ENCODE data around the gene GRIK3.

Gene GRIK3

DNA sequence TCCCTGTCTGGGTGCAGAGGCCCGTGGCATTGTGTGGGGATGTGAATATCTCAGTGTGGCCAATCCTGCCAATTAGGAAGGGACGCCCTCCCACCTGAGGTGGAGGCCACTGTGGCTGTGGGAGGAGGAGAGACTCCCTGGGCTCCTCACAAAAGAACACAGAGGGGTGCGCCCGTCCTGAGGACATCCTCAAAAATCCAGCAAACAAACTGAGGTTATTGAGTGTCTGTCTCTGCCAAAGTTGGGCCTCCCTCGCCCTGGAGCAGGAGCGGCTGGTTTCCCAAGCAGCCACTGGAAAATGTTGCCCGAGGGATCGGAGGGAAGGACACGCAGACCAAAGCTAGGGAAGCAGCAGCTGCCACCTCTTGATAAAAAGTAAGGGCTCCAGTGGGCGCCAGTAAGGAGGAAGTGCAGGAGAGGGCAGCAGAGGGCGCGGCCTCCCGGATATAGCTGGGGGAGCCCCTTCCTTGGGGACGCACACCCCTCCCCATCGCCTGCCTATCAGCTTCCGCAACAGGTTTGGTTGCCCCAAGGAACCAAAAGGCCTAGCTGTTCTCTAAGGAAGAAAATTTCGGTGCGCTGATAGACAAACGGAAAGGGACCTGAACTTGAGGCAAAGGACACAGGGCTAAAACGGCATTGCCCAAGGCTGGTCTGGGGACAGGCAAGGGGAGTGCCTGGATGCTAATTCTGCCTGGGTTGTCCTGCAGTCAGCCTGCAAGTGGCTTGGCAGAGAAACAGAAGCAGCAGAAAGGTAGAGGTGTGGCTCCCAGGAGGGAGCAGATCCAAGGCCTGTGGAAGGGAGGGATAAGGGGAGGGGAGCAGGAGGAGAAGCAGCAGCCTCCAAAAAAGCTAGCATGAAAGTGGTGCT is 1.7 kb upstream of the GRIK3 start:
- Histone ChIP-seq H3K36me3 (ENCODE audit: control insufficient read depth, insufficient read depth, low read length) (no peaks in the 10 kb centered on the region), H3K27me3 (ENCODE audit: control insufficient read depth, insufficient read depth, low read length, poor library complexity, severe bottlenecking) (peaks cover 71% of the 10 kb centered on the region), H3K4me3 (ENCODE audit: insufficient read depth, low read depth, low read length) (no peak overlapping the region), H3K9me3 (ENCODE audit: control insufficient read depth, low read length) (no peaks in the 10 kb centered on the region), H3K27ac (ENCODE audit: insufficient read depth, low read depth, low read length, poor library complexity, severe bottlenecking) (no peak overlapping the region), H3K4me1 (ENCODE audit: control insufficient read depth, insufficient read depth, low read length) (peaks cover 66% of the 10 kb centered on the region)
- 2% methylated on average over 20 of the region's 20 CpGs for WGBS, 2 experiments

DNA sequence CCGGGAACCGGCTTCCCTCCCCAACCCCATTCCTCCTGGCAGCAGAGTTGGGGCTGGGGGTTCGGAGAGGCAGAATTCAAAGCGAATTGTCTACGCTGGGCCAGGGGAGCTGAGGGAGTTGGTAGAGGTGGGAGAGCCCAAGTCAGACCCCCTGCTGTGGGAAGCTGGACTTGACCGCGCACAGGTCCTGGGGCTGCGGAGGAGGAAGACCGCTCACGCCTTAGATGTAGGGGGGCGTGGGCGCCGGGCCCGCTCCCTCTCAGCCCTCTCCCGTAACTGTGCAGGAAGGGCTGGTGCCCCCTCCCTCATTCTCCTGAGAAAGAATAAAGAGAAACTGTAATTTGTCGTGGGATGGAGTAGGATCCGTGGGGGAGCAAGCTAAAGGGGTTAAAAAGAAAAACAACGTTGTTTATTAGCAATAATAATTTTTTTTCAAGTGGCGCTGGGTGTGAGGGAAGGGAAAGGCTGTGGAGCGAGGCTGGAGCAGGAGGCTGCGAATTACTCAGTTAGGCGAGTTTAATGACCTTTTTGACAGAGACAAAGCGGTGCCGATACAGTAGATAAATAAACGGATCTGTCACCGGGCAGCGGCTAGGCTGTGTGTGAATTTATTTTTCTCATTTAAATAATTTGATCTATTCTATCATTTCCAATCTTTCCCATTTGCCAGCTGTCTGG is 838 bp upstream of the GRIK3 start:
- 2% methylated on average over 25 to 27 of the region's 27 CpGs for WGBS, 2 experiments
- H3K27me3 ChIP-seq (ENCODE audit: control insufficient read depth, insufficient read depth, low read length, poor library complexity, severe bottlenecking) = peaks cover 77% of the 10 kb centered on the region

DNA sequence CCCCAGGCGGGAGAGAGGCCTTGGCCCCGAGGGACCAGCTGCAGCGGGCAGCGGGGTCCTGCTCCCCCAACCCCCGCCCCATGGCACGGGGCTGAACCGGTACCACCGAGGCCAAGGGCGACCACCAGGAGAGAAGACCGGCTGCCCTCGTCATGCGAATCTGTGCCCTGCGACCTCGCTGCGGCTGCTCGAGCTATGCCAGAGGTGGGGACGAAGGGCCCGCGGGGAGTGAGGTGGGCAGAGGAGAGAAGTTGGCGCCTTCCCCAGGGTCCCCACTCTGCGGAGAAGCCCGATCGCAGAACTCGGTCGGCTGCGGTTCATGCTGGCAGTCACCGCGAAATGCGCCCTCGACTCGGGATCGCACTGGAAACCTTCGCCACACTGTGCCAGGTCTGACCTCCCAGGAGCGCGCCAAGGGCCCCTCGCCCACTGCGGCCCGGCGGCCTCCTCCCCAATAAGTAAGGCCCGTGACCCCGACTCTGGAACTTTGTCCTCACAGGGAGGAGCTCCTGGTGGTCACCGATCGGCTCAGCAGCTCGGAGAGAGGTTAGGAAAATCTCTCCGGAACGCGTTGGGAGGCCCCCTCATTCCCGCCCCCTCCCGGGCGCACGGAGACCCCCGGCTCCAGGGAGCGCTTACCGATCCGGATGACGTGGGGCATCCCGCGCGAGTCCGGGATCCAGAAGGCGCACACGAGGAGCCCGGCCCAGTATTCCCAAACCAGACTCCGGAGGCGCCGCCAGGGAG is 787 bp downstream of the GRIK3 start:
- peak overlapping the region; percentile 39 for H3K4me3 ChIP-seq (ENCODE audit: insufficient read depth, low read depth, low read length)
- H3K36me3 ChIP-seq (ENCODE audit: control insufficient read depth, insufficient read depth, low read length) = no peaks in the 10 kb centered on the region
- peaks cover 82% of the 10 kb centered on the region for H3K4me1 ChIP-seq (ENCODE audit: control insufficient read depth, insufficient read depth, low read length)
- peaks cover 93% of the 10 kb centered on the region for H3K27me3 ChIP-seq (ENCODE audit: control insufficient read depth, insufficient read depth, low read length, poor library complexity, severe bottlenecking)
- H3K9me3 ChIP-seq (ENCODE audit: control insufficient read depth, low read length) = no peaks in the 10 kb centered on the region
- 1% methylated on average over 66 of the region's 66 CpGs for WGBS, 2 experiments
- H3K27ac ChIP-seq (ENCODE audit: insufficient read depth, low read depth, low read length, poor library complexity, severe bottlenecking) = no peak overlapping the region

More for the DNA sequence above, 838 bp upstream of the GRIK3 start:
- no peaks in the 10 kb centered on the region for H3K9me3 ChIP-seq (ENCODE audit: control insufficient read depth, low read length)
- peaks cover 73% of the 10 kb centered on the region for H3K4me1 ChIP-seq (ENCODE audit: control insufficient read depth, insufficient read depth, low read length)
- no peak overlapping the region for H3K27ac ChIP-seq (ENCODE audit: insufficient read depth, low read depth, low read length, poor library complexity, severe bottlenecking)
- no peaks in the 10 kb centered on the region for H3K36me3 ChIP-seq (ENCODE audit: control insufficient read depth, insufficient read depth, low read length)
- H3K4me3 ChIP-seq (ENCODE audit: insufficient read depth, low read depth, low read length) = peak overlapping the region; percentile 39

DNA sequence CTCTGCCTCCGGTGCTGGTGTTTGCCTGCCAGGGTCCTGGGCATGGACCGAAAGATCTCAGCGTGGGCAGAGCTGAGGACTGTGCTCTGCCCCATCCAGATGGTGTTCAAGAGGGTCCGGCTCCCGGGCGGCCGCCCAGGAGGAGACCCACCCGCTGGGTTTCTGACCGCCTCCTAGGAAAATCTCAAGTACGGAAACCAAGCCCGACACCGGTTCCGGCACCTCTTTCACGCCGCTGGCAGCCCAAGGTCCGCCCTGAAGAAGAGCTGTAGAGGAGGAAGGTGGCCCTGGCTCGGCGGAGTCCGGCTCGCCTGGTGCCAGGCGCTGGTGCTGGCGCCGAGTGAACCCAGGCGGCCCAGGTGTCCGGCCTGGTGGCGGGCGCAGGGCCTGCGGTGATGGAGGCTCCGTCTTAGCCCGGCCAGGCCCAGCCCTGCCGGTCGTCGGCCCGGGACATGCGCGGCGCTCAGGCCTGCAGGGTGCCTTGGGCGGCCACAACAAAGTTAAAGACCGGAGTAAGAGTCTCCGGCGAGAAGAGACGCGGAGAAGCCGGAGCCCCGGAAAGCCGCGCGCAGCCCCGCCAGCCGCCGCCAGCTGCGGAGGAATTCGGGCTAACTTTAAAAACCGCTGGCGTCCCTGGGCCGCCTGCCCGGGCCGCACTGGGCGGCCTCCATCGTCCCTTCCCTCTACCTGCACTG is 1.5 kb downstream of the GRIK3 start:
- Histone ChIP-seq H3K4me1 (ENCODE audit: control insufficient read depth, insufficient read depth, low read length) (peaks cover 75% of the 10 kb centered on the region), H3K4me3 (ENCODE audit: insufficient read depth, low read depth, low read length) (peak overlapping the region; percentile 39), H3K9me3 (ENCODE audit: control insufficient read depth, low read length) (no peaks in the 10 kb centered on the region), H3K27ac (ENCODE audit: insufficient read depth, low read depth, low read length, poor library complexity, severe bottlenecking) (no peak overlapping the region), H3K36me3 (ENCODE audit: control insufficient read depth, insufficient read depth, low read length) (no peaks in the 10 kb centered on the region), H3K27me3 (ENCODE audit: control insufficient read depth, insufficient read depth, low read length, poor library complexity, severe bottlenecking) (peaks cover 94% of the 10 kb centered on the region)
- 1% methylated on average over 60 of the region's 60 CpGs for WGBS, 2 experiments

DNA sequence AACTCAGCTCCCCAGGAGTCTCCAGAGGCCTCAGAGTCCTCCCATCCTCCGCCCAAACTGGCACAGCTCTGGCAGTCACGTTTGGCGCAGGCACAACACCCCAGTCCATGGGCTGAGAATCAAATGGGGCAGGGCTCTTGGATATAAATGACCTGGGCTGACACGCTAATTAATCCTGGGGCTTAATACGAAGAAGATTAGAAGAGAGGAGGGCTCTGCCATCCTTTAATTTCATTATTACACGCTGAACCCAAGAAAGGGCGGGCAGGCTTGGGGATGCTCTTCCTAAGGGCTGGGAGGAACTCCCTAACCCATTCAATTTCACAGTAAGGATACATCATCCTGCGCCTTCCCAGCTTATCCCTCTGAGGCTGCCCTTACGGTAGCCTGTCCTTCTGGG is 2.4 kb downstream of the GRIK3 start:
- peaks cover 84% of the 10 kb centered on the region for H3K27me3 ChIP-seq (ENCODE audit: control insufficient read depth, insufficient read depth, low read length, poor library complexity, severe bottlenecking)
- peaks cover 67% of the 10 kb centered on the region for H3K4me1 ChIP-seq (ENCODE audit: control insufficient read depth, insufficient read depth, low read length)
- 57 to 62% methylated on average over 9 of the region's 9 CpGs for WGBS, 2 experiments
- no peak overlapping the region for H3K27ac ChIP-seq (ENCODE audit: insufficient read depth, low read depth, low read length, poor library complexity, severe bottlenecking)
- H3K9me3 ChIP-seq (ENCODE audit: control insufficient read depth, low read length) = no peaks in the 10 kb centered on the region
- H3K4me3 ChIP-seq (ENCODE audit: insufficient read depth, low read depth, low read length) = no peak overlapping the region
- no peaks in the 10 kb centered on the region for H3K36me3 ChIP-seq (ENCODE audit: control insufficient read depth, insufficient read depth, low read length)

DNA sequence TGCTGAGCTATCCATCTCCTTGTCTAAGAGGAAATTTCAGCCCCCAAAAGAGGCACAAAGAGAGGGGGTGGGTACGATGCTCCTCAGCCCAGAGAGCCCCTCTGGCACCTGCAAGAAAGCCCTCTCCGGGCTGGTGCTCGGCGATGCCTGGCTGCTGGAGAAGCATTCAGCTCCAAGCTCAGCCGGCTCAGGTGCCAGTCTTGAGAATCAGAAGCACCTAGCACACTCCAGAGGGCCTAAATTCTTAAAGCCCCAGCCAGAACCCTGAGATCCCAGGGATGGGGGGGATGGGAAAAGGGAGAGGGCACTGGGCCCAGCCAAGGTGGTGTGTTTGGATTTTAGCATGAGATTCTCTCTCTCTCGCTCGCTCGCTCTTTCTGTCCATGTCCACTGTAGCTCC is 2.9 kb downstream of the GRIK3 start:
- Histone ChIP-seq H3K36me3 (ENCODE audit: control insufficient read depth, insufficient read depth, low read length) (no peaks in the 10 kb centered on the region), H3K4me1 (ENCODE audit: control insufficient read depth, insufficient read depth, low read length) (peaks cover 63% of the 10 kb centered on the region), H3K9me3 (ENCODE audit: control insufficient read depth, low read length) (no peaks in the 10 kb centered on the region), H3K27ac (ENCODE audit: insufficient read depth, low read depth, low read length, poor library complexity, severe bottlenecking) (no peak overlapping the region), H3K27me3 (ENCODE audit: control insufficient read depth, insufficient read depth, low read length, poor library complexity, severe bottlenecking) (peaks cover 80% of the 10 kb centered on the region), H3K4me3 (ENCODE audit: insufficient read depth, low read depth, low read length) (no peak overlapping the region)
- WGBS, 2 experiments = 62 to 73% methylated on average over 8 of the region's 8 CpGs

DNA sequence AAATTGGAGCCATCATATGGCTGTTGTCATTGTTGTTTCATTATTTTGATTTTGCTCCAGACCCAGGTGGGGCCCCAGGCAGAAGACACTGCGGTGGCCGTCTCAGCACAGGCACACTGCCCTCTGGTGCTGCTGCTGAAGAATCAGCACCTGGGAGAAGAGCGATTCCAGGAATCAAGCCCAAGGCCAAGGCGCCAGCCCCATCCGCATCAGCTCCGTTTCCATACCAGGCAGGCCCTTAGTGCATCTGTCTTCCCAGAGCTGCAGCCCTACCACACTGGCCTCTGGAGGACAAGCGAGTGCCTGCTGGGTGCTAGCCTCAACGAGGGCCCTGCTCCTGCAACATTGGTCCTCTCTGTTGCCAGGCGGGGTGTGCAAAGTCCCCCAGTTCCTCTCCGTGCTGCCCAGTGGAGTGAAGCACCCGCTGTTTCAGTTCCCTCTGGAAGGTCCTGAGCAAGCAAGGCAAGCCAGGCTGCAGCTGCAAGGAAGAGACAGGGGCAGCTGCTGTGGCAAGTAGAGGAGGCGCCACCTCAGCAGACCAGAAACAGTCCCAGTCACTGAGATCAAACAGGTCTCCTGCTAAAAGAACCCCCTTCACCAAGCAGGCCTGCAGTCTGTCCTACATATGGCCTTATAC is 5.2 kb downstream of the GRIK3 start:
- WGBS, 2 experiments = 63 to 68% methylated on average over 12 of the region's 12 CpGs
- H3K4me1 ChIP-seq (ENCODE audit: control insufficient read depth, insufficient read depth, low read length) = peaks cover 44% of the 10 kb centered on the region
- no peaks in the 10 kb centered on the region for H3K9me3 ChIP-seq (ENCODE audit: control insufficient read depth, low read length)
- H3K27ac ChIP-seq (ENCODE audit: insufficient read depth, low read depth, low read length, poor library complexity, severe bottlenecking) = no peak overlapping the region
- H3K36me3 ChIP-seq (ENCODE audit: control insufficient read depth, insufficient read depth, low read length) = no peaks in the 10 kb centered on the region
- H3K4me3 ChIP-seq (ENCODE audit: insufficient read depth, low read depth, low read length) = no peak overlapping the region
- H3K27me3 ChIP-seq (ENCODE audit: control insufficient read depth, insufficient read depth, low read length, poor library complexity, severe bottlenecking) = peaks cover 57% of the 10 kb centered on the region

DNA sequence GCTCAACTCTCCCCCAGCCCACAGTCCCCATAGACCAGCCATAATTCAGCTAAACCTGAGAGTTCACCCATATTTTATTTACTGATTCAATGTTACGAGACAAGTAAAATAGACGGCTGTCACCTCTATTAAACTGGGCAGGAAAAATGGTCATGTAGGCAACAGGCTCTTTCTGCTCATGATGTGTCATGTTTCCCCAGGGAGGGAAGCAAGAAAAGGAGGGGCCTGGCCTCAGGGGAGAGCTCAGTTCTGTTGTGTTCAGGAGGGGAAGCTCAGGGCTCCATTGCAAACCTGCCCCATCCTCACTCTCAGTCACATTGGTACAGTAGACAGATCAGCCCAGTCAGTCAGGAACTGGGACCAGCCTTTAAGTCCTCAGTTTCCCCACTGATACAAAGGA is 12.8 kb downstream of the GRIK3 start:
- WGBS, 2 experiments = 95 to 96% methylated on average over 2 of the region's 2 CpGs
- no peak overlapping the region for H3K27ac ChIP-seq (ENCODE audit: insufficient read depth, low read depth, low read length, poor library complexity, severe bottlenecking)

DNA sequence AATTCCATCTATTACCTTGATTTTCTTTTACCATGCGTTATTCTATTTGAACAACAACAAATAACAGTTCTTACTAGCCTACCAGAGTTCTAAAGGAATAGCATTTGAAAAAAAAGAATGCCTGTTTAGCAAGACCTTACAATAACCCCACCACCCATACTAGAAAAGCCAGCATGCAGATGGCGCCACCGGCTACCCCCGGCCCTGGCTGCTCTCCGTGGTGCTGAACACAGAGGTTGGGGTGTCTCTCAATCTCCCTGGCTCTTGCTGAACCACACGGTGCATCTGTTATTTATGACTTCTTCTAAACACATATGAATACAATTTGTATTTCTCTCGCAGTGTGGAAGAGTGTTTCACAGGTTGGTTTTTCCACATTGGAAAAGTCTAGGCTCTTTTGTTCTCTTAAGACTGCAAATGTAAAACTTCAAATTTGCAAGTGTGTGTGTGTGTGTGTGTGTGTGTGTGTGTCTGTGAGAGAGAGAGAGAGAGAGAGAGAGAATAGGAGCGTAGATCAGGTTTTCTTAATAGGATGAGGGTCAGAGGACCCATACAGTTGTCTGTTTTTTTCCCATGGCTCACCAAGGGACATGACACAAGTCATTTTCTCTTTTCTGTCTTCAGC is 13.6 kb downstream of the GRIK3 start:
- H3K4me1 ChIP-seq (ENCODE audit: control insufficient read depth, insufficient read depth, low read length) = no peaks in the 10 kb centered on the region

More for the DNA sequence above, 12.8 kb downstream of the GRIK3 start:
- H3K27me3 ChIP-seq (ENCODE audit: control insufficient read depth, insufficient read depth, low read length, poor library complexity, severe bottlenecking) = no peaks in the 10 kb centered on the region
- no peaks in the 10 kb centered on the region for H3K9me3 ChIP-seq (ENCODE audit: control insufficient read depth, low read length)
- no peaks in the 10 kb centered on the region for H3K36me3 ChIP-seq (ENCODE audit: control insufficient read depth, insufficient read depth, low read length)
- no peaks in the 10 kb centered on the region for H3K4me1 ChIP-seq (ENCODE audit: control insufficient read depth, insufficient read depth, low read length)
- no peak overlapping the region for H3K4me3 ChIP-seq (ENCODE audit: insufficient read depth, low read depth, low read length)

More for the DNA sequence above, 13.6 kb downstream of the GRIK3 start:
- H3K36me3 ChIP-seq (ENCODE audit: control insufficient read depth, insufficient read depth, low read length) = no peaks in the 10 kb centered on the region
- H3K9me3 ChIP-seq (ENCODE audit: control insufficient read depth, low read length) = no peaks in the 10 kb centered on the region
- H3K4me3 ChIP-seq (ENCODE audit: insufficient read depth, low read depth, low read length) = no peak overlapping the region
- WGBS, 2 experiments = 11 to 12% methylated on average over 8 of the region's 8 CpGs
- H3K27ac ChIP-seq (ENCODE audit: insufficient read depth, low read depth, low read length, poor library complexity, severe bottlenecking) = no peak overlapping the region
- H3K27me3 ChIP-seq (ENCODE audit: control insufficient read depth, insufficient read depth, low read length, poor library complexity, severe bottlenecking) = no peaks in the 10 kb centered on the region

All from ectodermal cell (in vitro differentiated cells).